Activated CD4-positive, alpha-beta T cell treated with anti-CD3 and anti-CD28 coated beads for 24 hours (primary cell): ENCODE results near the gene GBA2.

Experiments used
- DNase-seq, 2 donors: peaks; one replicate each; pipeline ENCODE4 v3.0.0-alpha.2; 2020; ENCODE audit warnings: low read depth in 2 of 2

The GBA2 gene

GRCh38 chr9:35766997-35767396 lies 18.0 kb upstream of the GBA2 start:
- no peak for DNase-seq

GRCh38 chr9:35763803-35764202 lies 14.8 kb upstream of the GBA2 start:
- no peak for DNase-seq

GRCh38 chr9:35763181-35763580 lies 14.2 kb upstream of the GBA2 start:
- no peak for DNase-seq

GRCh38 chr9:35760651-35761050 lies 11.6 kb upstream of the GBA2 start:
- DNase-seq = no peak

- no peak for DNase-seq
Observed at GRCh38 chr9:35759795-35760194, 10.8 kb upstream of the GBA2 start.

GRCh38 chr9:35758475-35759050 lies 9.5 kb upstream of the GBA2 start:
- DNase-seq = no peak

GRCh38 chr9:35757892-35758275 lies 8.9 kb upstream of the GBA2 start:
- DNase-seq = no peak

GRCh38 chr9:35757226-35757891 lies 8.3 kb upstream of the GBA2 start:
- no peak for DNase-seq

GRCh38 chr9:35756275-35757225 lies 7.5 kb upstream of the GBA2 start:
- DNase-seq = peak; percentile 70 to 75

- DNase-seq = no peak
Observed at GRCh38 chr9:35755071-35755470, 6.0 kb upstream of the GBA2 start.

- no peak for DNase-seq
Observed at GRCh38 chr9:35754264-35754663, 5.2 kb upstream of the GBA2 start, which contains the start of gene MSMP. MSMP (minus strand) TSS chr9:35754276; CDS start chr9:35754129, 147 bp downstream.

- no peak for DNase-seq
Observed at GRCh38 chr9:35753466-35753865, 4.4 kb upstream of the GBA2 start.

- no peak for DNase-seq
Observed at GRCh38 chr9:35750256-35750531, 1.2 kb upstream of the GBA2 start.

- DNase-seq = no peak
Observed at GRCh38 chr9:35749515-35750255, 657 bp upstream of the GBA2 start.

GRCh38 chr9:35748242-35748857 lies 678 bp downstream of the GBA2 start:
- DNase-seq = no peak

GRCh38 chr9:35746583-35746982 lies 2.4 kb downstream of the GBA2 start:
- DNase-seq = no peak

GRCh38 chr9:35745569-35745968 lies 3.5 kb downstream of the GBA2 start:
- DNase-seq = no peak

GRCh38 chr9:35743880-35744518 lies 5.0 kb downstream of the GBA2 start:
- DNase-seq = no peak

- no peak for DNase-seq
Observed at GRCh38 chr9:35743452-35743851, 5.6 kb downstream of the GBA2 start.

GRCh38 chr9:35741740-35742139 lies 7.3 kb downstream of the GBA2 start:
- no peak for DNase-seq

- DNase-seq = no peak
Observed at GRCh38 chr9:35740243-35740642, 8.8 kb downstream of the GBA2 start.
